SK-N-SH (cell line): ENCODE data around the gene SIPA1. TPM values are rescaled to one million over a fixed set of nuclear protein-coding genes. Genes with fewer than 3 reads are reported as not detected.

ENCODE experiments used
- CTCF ChIA-PET: fragments of 300-600, 350-600 bp; formaldehyde crosslinking; extraction: SDS; loops from one replicate; lab custom pipeline; 2021; lab: Yijun Ruan, JAX
- POLR2A ChIA-PET: fragments of 350-600 bp; sonication (Branson Sonifier 250); formaldehyde crosslinking; extraction: SDS; loops from one replicate; lab custom pipeline; 2020; ENCODE audit warnings: antibody characterized with exemption, inconsistent platforms; lab: Yijun Ruan, JAX
- DNase-seq: peaks from one replicate; pipeline ENCODE4 v3.0.0; 2012
- H2AFZ ChIP-seq: fragments of 200-600 bp; sonication (generic); 2 replicates; pipeline ENCODE4 v1.8.1; 2016; ENCODE audit warnings: antibody characterized with exemption, mild to moderate bottlenecking, low read depth
- H3F3A ChIP-seq: fragments of 200-600 bp; sonication (generic); replicated peaks from 2 replicates; pipeline ENCODE3; 2016; ENCODE audit warnings: antibody characterized with exemption, mild to moderate bottlenecking; ENCODE audit not compliant: insufficient read depth
- H3K27ac ChIP-seq, 2 experiments: fragments of 200-500 bp in 1 of 2; fragments of 200-600 bp in 1 of 2; sonication (Bioruptor generic) in 1 of 2; sonication (generic), shearing (Covaris generic) in 1 of 2; 2 replicates each; pipeline versions ENCODE4 v1.5.1 to v1.6.1; 2014 to 2016; ENCODE audit warnings: low read depth in 2 of 2, inconsistent platforms in 1 of 2, low read length in 1 of 2, mild to moderate bottlenecking in 1 of 2, mixed read lengths in 1 of 2
- H3K27me3 ChIP-seq: fragments of 200-600 bp; sonication (generic), shearing (Covaris generic); 2 replicates; pipeline ENCODE4 v1.6.1; 2016; ENCODE audit warnings: mixed run types; ENCODE audit not compliant: insufficient read depth
- H3K36me3 ChIP-seq, 2 experiments: fragments of 200-500 bp in 1 of 2; fragments of 200-600 bp in 1 of 2; sonication (Bioruptor generic) in 1 of 2; sonication (generic) in 1 of 2; replicated peaks in 1 of 2; 2 replicates each; pipeline versions ENCODE3 to v1.5.1; 2014 to 2016; ENCODE audit warnings: low read length in 1 of 2, mild to moderate bottlenecking in 1 of 2; ENCODE audit not compliant: insufficient read depth in 2 of 2, control insufficient read depth in 1 of 2
- H3K4me1 ChIP-seq, 2 experiments: fragments of 200-500 bp in 1 of 2; fragments of 200-600 bp in 1 of 2; sonication (Bioruptor generic) in 1 of 2; sonication (generic), shearing (Covaris generic) in 1 of 2; 2 replicates each; pipeline versions ENCODE4 v1.5.1 to v1.6.1; 2014 to 2016; ENCODE audit warnings: low read depth in 1 of 2, low read length in 1 of 2, mixed run types in 1 of 2; ENCODE audit not compliant: insufficient read depth in 2 of 2, control insufficient read depth in 1 of 2
- H3K4me2 ChIP-seq: fragments of 200-600 bp; sonication (generic), shearing (Covaris generic); 2 replicates; pipeline ENCODE4 v1.6.1; 2017; ENCODE audit warnings: mixed run types
- H3K4me3 ChIP-seq, 2 experiments: fragments of 200-500 bp in 1 of 2; fragments of 200-600 bp in 1 of 2; sonication (Bioruptor generic) in 1 of 2; sonication (generic), shearing (Covaris generic) in 1 of 2; 2 replicates each; pipeline versions ENCODE4 v1.5.1 to v1.8.1; 2014 to 2016; ENCODE audit warnings: low read depth in 2 of 2, inconsistent platforms in 1 of 2, low read length in 1 of 2, mild to moderate bottlenecking in 1 of 2, mixed read lengths in 1 of 2, moderate library complexity in 1 of 2
- H3K79me2 ChIP-seq: fragments of 200-600 bp; sonication (generic); 2 replicates; pipeline ENCODE4 v1.8.1; 2017; ENCODE audit warnings: mild to moderate bottlenecking; ENCODE audit not compliant: insufficient read depth
- H3K9ac ChIP-seq: fragments of 200-600 bp; sonication (generic); 2 replicates; pipeline ENCODE4 v1.6.1; 2017; ENCODE audit warnings: mixed run types
- H3K9me2 ChIP-seq: fragments of 200-600 bp; sonication (generic); 2 replicates; pipeline ENCODE4 v1.6.1; 2017; ENCODE audit warnings: mixed run types
- H3K9me3 ChIP-seq: fragments of 200-600 bp; sonication (generic); 2 replicates; pipeline ENCODE4 v1.6.1; 2017; ENCODE audit warnings: mixed run types, mild to moderate bottlenecking, moderate library complexity
- H4K20me1 ChIP-seq: fragments of 200-600 bp; sonication (generic); 2 replicates; pipeline ENCODE4 v1.6.1; 2017; ENCODE audit warnings: mild to moderate bottlenecking, mixed run types; ENCODE audit not compliant: insufficient read depth
- CHD2 ChIP-seq: fragments of 150-350 bp; IDR thresholded peaks from 2 replicates; pipeline ENCODE4 v1.6.1; 2018; ENCODE audit warnings: low read length; ENCODE audit not compliant: partially characterized antibody
- ELF1 ChIP-seq: IDR thresholded peaks from 2 replicates; pipeline ENCODE4 v1.4.0; 2012
- EZH2phosphoT487 ChIP-seq: fragments of 200-600 bp; sonication (generic); IDR thresholded peaks from 2 replicates; pipeline ENCODE4 v1.6.1; 2017; ENCODE audit warnings: low read depth, mixed run types, mild to moderate bottlenecking, antibody characterized with exemption, moderate library complexity, borderline replicate concordance
- FOSL2 ChIP-seq: IDR thresholded peaks from 2 replicates; pipeline ENCODE4 v1.4.0; 2012; ENCODE audit warnings: low read depth, mild to moderate bottlenecking, moderate library complexity, borderline replicate concordance
- FOXJ3 ChIP-seq: sonication (generic); formaldehyde crosslinking; IDR thresholded peaks from 2 replicates; pipeline ENCODE4 v1.5.1; 2020; ENCODE audit warnings: mild to moderate bottlenecking, missing genetic modification reagents
- FOXM1 ChIP-seq: IDR thresholded peaks from 2 replicates; pipeline ENCODE4 v1.4.0; 2012; ENCODE audit warnings: low read depth, mild to moderate bottlenecking
- GATA2 ChIP-seq: sonication (generic); formaldehyde crosslinking; IDR thresholded peaks from 2 replicates; pipeline ENCODE4 v1.5.0; 2020; ENCODE audit warnings: mild to moderate bottlenecking, missing genetic modification reagents
- JUND ChIP-seq: IDR thresholded peaks from 2 replicates; pipeline ENCODE4 v1.4.0; 2012
- MEF2A ChIP-seq: IDR thresholded peaks from 2 replicates; pipeline ENCODE4 v1.4.0; 2012; ENCODE audit warnings: low read depth, borderline replicate concordance
- NFIC ChIP-seq: IDR thresholded peaks from 2 replicates; pipeline ENCODE4 v1.4.0; 2012; ENCODE audit warnings: borderline replicate concordance
- RCOR1 ChIP-seq: fragments of 150-350 bp; IDR thresholded peaks from 2 replicates; pipeline ENCODE4 v1.6.1; 2017; ENCODE audit warnings: antibody characterized with exemption, low read length
- SIN3A ChIP-seq: IDR thresholded peaks from 2 replicates; pipeline ENCODE4 v1.6.1; 2012; ENCODE audit warnings: low read depth, mild to moderate bottlenecking, low read length, moderate library complexity, borderline replicate concordance
- SMC3 ChIP-seq: IDR thresholded peaks from 2 replicates; pipeline ENCODE4 v1.6.1; 2012; ENCODE audit warnings: low read depth, low read length, improper control_type of control experiment
- TCF12 ChIP-seq: IDR thresholded peaks from 2 replicates; pipeline ENCODE4 v1.4.0; 2012
- USF1 ChIP-seq: IDR thresholded peaks from 2 replicates; pipeline ENCODE4 v1.4.0; 2012; ENCODE audit warnings: low read depth, borderline replicate concordance
- YY1 ChIP-seq: IDR thresholded peaks from 2 replicates; pipeline ENCODE4 v1.4.0; 2012; ENCODE audit warnings: low read depth, mild to moderate bottlenecking
- ZBTB33 ChIP-seq: IDR thresholded peaks from 2 replicates; pipeline ENCODE4 v1.4.0; 2012; ENCODE audit warnings: low read depth, borderline replicate concordance
- WGBS: methylation state at CpG from one replicate; pipeline ENCODE4 v1.1.6; 2017; ENCODE audit warnings: low lambda C conversion rate; 5-methylcytosine and 5-hydroxymethylcytosine counted together
- polyA plus RNA-seq, 3 experiments: library from polyadenylated mRNA; depleted of rRNA; stranded (reverse); fragments of >200 nt; gene quantifications; 2 replicates each; pipeline ENCODE4 v1.2.3, GENCODE V29; 2012
- TF ChIP-seq, protein P1 (sequence below): IDR thresholded peaks from 2 replicates; pipeline ENCODE4 v1.6.1; 2012; ENCODE audit warnings: mild to moderate bottlenecking, low read depth, low read length, moderate library complexity
- TF ChIP-seq, protein P2 (sequence below): fragments of 200-600 bp; sonication (generic); IDR thresholded peaks from 2 replicates; pipeline ENCODE4 v1.6.1; 2017; ENCODE audit warnings: antibody characterized with exemption, mild to moderate bottlenecking, moderate library complexity

The SIPA1 gene
- polyA plus RNA-seq, 1 of the 3 experiments (the other 2 are of a cell fraction): 18.7 TPM

- no peak for TF ChIP-seq YY1
- no peak for TF ChIP-seq RCOR1
- TF ChIP-seq, protein P1, sequence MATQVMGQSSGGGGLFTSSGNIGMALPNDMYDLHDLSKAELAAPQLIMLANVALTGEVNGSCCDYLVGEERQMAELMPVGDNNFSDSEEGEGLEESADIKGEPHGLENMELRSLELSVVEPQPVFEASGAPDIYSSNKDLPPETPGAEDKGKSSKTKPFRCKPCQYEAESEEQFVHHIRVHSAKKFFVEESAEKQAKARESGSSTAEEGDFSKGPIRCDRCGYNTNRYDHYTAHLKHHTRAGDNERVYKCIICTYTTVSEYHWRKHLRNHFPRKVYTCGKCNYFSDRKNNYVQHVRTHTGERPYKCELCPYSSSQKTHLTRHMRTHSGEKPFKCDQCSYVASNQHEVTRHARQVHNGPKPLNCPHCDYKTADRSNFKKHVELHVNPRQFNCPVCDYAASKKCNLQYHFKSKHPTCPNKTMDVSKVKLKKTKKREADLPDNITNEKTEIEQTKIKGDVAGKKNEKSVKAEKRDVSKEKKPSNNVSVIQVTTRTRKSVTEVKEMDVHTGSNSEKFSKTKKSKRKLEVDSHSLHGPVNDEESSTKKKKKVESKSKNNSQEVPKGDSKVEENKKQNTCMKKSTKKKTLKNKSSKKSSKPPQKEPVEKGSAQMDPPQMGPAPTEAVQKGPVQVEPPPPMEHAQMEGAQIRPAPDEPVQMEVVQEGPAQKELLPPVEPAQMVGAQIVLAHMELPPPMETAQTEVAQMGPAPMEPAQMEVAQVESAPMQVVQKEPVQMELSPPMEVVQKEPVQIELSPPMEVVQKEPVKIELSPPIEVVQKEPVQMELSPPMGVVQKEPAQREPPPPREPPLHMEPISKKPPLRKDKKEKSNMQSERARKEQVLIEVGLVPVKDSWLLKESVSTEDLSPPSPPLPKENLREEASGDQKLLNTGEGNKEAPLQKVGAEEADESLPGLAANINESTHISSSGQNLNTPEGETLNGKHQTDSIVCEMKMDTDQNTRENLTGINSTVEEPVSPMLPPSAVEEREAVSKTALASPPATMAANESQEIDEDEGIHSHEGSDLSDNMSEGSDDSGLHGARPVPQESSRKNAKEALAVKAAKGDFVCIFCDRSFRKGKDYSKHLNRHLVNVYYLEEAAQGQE: no peak
- TF ChIP-seq SMC3: no peak
- no peak for TF ChIP-seq FOXJ3
- no peak for TF ChIP-seq FOSL2
- TF ChIP-seq JUND: no peak
- TF ChIP-seq FOXM1: no peak
- TF ChIP-seq SIN3A: no peak
- TF ChIP-seq USF1: no peak
- no peak for TF ChIP-seq EZH2phosphoT487
- no peak for TF ChIP-seq CHD2
- TF ChIP-seq ELF1: no peak
- TF ChIP-seq GATA2 (CRISPR knock-in tag): no peak
- TF ChIP-seq, protein P2, sequence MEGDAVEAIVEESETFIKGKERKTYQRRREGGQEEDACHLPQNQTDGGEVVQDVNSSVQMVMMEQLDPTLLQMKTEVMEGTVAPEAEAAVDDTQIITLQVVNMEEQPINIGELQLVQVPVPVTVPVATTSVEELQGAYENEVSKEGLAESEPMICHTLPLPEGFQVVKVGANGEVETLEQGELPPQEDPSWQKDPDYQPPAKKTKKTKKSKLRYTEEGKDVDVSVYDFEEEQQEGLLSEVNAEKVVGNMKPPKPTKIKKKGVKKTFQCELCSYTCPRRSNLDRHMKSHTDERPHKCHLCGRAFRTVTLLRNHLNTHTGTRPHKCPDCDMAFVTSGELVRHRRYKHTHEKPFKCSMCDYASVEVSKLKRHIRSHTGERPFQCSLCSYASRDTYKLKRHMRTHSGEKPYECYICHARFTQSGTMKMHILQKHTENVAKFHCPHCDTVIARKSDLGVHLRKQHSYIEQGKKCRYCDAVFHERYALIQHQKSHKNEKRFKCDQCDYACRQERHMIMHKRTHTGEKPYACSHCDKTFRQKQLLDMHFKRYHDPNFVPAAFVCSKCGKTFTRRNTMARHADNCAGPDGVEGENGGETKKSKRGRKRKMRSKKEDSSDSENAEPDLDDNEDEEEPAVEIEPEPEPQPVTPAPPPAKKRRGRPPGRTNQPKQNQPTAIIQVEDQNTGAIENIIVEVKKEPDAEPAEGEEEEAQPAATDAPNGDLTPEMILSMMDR: no peak
- TF ChIP-seq NFIC: no peak
- TF ChIP-seq MEF2A: no peak
- TF ChIP-seq ZBTB33: no peak
- TF ChIP-seq TCF12: no peak
- peaks cover 5 to 17% of the 10 kb centered on the region in 2 experiments; a peak in 3 of 4 replicates for H3K4me1 ChIP-seq
- H3K27ac ChIP-seq: no peak overlapping the region
- H2AFZ ChIP-seq: no peak overlapping the region
- no peaks in the 10 kb centered on the region for H3K9me2 ChIP-seq
- H3K79me2 ChIP-seq: peaks cover 7% of the 10 kb centered on the region; the same call in 1 of the 2 replicates
- no peaks in the 10 kb centered on the region for H3K27me3 ChIP-seq
- peaks cover 12 to 64% of the 10 kb centered on the region in 2 experiments for H3K36me3 ChIP-seq
- H3F3A ChIP-seq: peaks cover 18% of the 10 kb centered on the region
- no peak overlapping the region for H3K4me3 ChIP-seq
- POLR2A ChIA-PET: no interaction called here
- peaks cover 9% of the 10 kb centered on the region for H4K20me1 ChIP-seq
- DNase-seq: no peak
- H3K9me3 ChIP-seq: no peaks in the 10 kb centered on the region
- 96% methylated on average over 11 of the region's 14 CpGs for WGBS
- CTCF ChIA-PET: no interaction called here
- H3K9ac ChIP-seq: no peak overlapping the region
- no peak overlapping the region for H3K4me2 ChIP-seq
Measured at GRCh38 chr11:65634109-65634436, 3.8 kb upstream of the SIPA1 start.
